ENCODE measurements around the gene SETD1B.

DNA sequence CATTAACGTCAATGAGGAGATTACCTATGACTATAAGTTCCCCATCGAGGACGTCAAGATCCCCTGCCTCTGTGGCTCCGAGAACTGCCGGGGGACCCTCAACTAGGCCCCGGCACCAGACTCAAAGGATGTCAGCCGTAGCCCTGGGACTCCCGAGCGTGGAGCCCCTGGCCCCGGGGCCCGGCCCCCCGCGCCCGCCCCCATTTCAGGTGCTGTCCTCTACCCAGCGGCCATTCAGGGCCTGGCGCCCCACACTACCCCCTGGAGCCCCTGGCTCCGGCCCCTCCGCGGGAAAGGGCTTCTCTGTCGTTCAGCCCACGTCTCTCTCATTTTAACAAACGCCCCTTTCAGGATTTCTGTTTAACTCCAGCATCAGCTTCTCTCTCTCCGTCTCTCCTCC is 26.3 kb downstream of the SETD1B start:
- no peak for TF ChIP-seq POLR2A (IDR thresholded peaks at IDR 0.05)
- TF ChIP-seq, protein P1, sequence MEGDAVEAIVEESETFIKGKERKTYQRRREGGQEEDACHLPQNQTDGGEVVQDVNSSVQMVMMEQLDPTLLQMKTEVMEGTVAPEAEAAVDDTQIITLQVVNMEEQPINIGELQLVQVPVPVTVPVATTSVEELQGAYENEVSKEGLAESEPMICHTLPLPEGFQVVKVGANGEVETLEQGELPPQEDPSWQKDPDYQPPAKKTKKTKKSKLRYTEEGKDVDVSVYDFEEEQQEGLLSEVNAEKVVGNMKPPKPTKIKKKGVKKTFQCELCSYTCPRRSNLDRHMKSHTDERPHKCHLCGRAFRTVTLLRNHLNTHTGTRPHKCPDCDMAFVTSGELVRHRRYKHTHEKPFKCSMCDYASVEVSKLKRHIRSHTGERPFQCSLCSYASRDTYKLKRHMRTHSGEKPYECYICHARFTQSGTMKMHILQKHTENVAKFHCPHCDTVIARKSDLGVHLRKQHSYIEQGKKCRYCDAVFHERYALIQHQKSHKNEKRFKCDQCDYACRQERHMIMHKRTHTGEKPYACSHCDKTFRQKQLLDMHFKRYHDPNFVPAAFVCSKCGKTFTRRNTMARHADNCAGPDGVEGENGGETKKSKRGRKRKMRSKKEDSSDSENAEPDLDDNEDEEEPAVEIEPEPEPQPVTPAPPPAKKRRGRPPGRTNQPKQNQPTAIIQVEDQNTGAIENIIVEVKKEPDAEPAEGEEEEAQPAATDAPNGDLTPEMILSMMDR (IDR thresholded peaks at IDR 0.05), result no peak
